ENCODE measurements around the gene TPST2.

Gene TPST2

GRCh38 chr22:26564181-26564580 lies 25.8 kb downstream of the TPST2 start:
- no peaks in the 10 kb centered on the region for H3K4me1 ChIP-seq (ENCODE audit: control insufficient read depth, insufficient read depth, low read length)
- no peaks in the 10 kb centered on the region for H3K36me3 ChIP-seq (ENCODE audit: insufficient read depth, low read length)
- H3K9ac ChIP-seq (ENCODE audit: low read depth, low read length): no peak overlapping the region
- H3K27me3 ChIP-seq (ENCODE audit: control insufficient read depth, insufficient read depth, low read length): no peaks in the 10 kb centered on the region
- H3K9me3 ChIP-seq (replicated peaks; ENCODE audit: low read length): no peaks in the 10 kb centered on the region
- H3K4me2 ChIP-seq (ENCODE audit: low read length): no peak overlapping the region
- H3K4me3 ChIP-seq (ENCODE audit: low read length): no peak overlapping the region

- no peak overlapping the region for H3K4me2 ChIP-seq (ENCODE audit: low read length)
- H3K27me3 ChIP-seq (ENCODE audit: control insufficient read depth, insufficient read depth, low read length): no peaks in the 10 kb centered on the region
- H3K9me3 ChIP-seq (replicated peaks; ENCODE audit: low read length): no peaks in the 10 kb centered on the region
- no peaks in the 10 kb centered on the region for H3K36me3 ChIP-seq (ENCODE audit: insufficient read depth, low read length)
- H3K4me1 ChIP-seq (ENCODE audit: control insufficient read depth, insufficient read depth, low read length): peaks cover 6% of the 10 kb centered on the region
- no peak overlapping the region for H3K4me3 ChIP-seq (ENCODE audit: low read length)
- no peak overlapping the region for H3K9ac ChIP-seq (ENCODE audit: low read depth, low read length)
These were observed 26.9 kb downstream of the TPST2 start for GRCh38 chr22:26563022-26563421.

- no peaks in the 10 kb centered on the region for H3K9me3 ChIP-seq (replicated peaks; ENCODE audit: low read length)
- H3K4me3 ChIP-seq (ENCODE audit: low read length): no peak overlapping the region
- no peaks in the 10 kb centered on the region for H3K36me3 ChIP-seq (ENCODE audit: insufficient read depth, low read length)
- no peak overlapping the region for H3K4me2 ChIP-seq (ENCODE audit: low read length)
- no peaks in the 10 kb centered on the region for H3K27me3 ChIP-seq (ENCODE audit: control insufficient read depth, insufficient read depth, low read length)
- H3K4me1 ChIP-seq (ENCODE audit: control insufficient read depth, insufficient read depth, low read length): peaks cover 6% of the 10 kb centered on the region
- H3K9ac ChIP-seq (ENCODE audit: low read depth, low read length): no peak overlapping the region
These were observed 28.0 kb downstream of the TPST2 start for GRCh38 chr22:26561756-26562417.

- H3K4me1 ChIP-seq (ENCODE audit: control insufficient read depth, insufficient read depth, low read length): peaks cover 6% of the 10 kb centered on the region
- H3K4me3 ChIP-seq (ENCODE audit: low read length): no peak overlapping the region
- H3K27me3 ChIP-seq (ENCODE audit: control insufficient read depth, insufficient read depth, low read length): no peaks in the 10 kb centered on the region
- no peaks in the 10 kb centered on the region for H3K36me3 ChIP-seq (ENCODE audit: insufficient read depth, low read length)
- H3K9me3 ChIP-seq (replicated peaks; ENCODE audit: low read length): no peaks in the 10 kb centered on the region
- no peak overlapping the region for H3K9ac ChIP-seq (ENCODE audit: low read depth, low read length)
- no peak overlapping the region for H3K4me2 ChIP-seq (ENCODE audit: low read length)
These were observed 29.9 kb downstream of the TPST2 start for GRCh38 chr22:26559961-26560575.

GRCh38 chr22:26558248-26558895 lies 31.6 kb downstream of the TPST2 start:
- Histone ChIP-seq H3K36me3 (ENCODE audit: insufficient read depth, low read length) (no peaks in the 10 kb centered on the region), H3K9ac (ENCODE audit: low read depth, low read length) (peak overlapping the region; percentile 20)

GRCh38 chr22:26556904-26557303 lies 33.0 kb downstream of the TPST2 start:
- H3K4me3 ChIP-seq (ENCODE audit: low read length): no peak overlapping the region
- H3K9me3 ChIP-seq (replicated peaks; ENCODE audit: low read length): no peaks in the 10 kb centered on the region
- no peaks in the 10 kb centered on the region for H3K36me3 ChIP-seq (ENCODE audit: insufficient read depth, low read length)
- no peaks in the 10 kb centered on the region for H3K27me3 ChIP-seq (ENCODE audit: control insufficient read depth, insufficient read depth, low read length)
- H3K9ac ChIP-seq (ENCODE audit: low read depth, low read length): no peak overlapping the region
- peaks cover 29% of the 10 kb centered on the region for H3K4me1 ChIP-seq (ENCODE audit: control insufficient read depth, insufficient read depth, low read length)
- H3K4me2 ChIP-seq (ENCODE audit: low read length): no peak overlapping the region

More at GRCh38 chr22:26558248-26558895, 31.6 kb downstream of the TPST2 start:
- peaks cover 16% of the 10 kb centered on the region for H3K4me1 ChIP-seq (ENCODE audit: control insufficient read depth, insufficient read depth, low read length)
- H3K9me3 ChIP-seq (replicated peaks; ENCODE audit: low read length): no peaks in the 10 kb centered on the region
- H3K27me3 ChIP-seq (ENCODE audit: control insufficient read depth, insufficient read depth, low read length): no peaks in the 10 kb centered on the region
- no peak overlapping the region for H3K4me2 ChIP-seq (ENCODE audit: low read length)
- no peak overlapping the region for H3K4me3 ChIP-seq (ENCODE audit: low read length)

GRCh38 chr22:26555478-26555877 lies 34.5 kb downstream of the TPST2 start:
- H3K36me3 ChIP-seq (ENCODE audit: insufficient read depth, low read length): no peaks in the 10 kb centered on the region
- no peak overlapping the region for H3K4me2 ChIP-seq (ENCODE audit: low read length)
- H3K4me3 ChIP-seq (ENCODE audit: low read length): no peak overlapping the region
- no peaks in the 10 kb centered on the region for H3K9me3 ChIP-seq (replicated peaks; ENCODE audit: low read length)
- no peaks in the 10 kb centered on the region for H3K27me3 ChIP-seq (ENCODE audit: control insufficient read depth, insufficient read depth, low read length)
- no peak overlapping the region for H3K9ac ChIP-seq (ENCODE audit: low read depth, low read length)
- peaks cover 41% of the 10 kb centered on the region for H3K4me1 ChIP-seq (ENCODE audit: control insufficient read depth, insufficient read depth, low read length)

- Histone ChIP-seq H3K36me3 (ENCODE audit: insufficient read depth, low read length) (no peaks in the 10 kb centered on the region), H3K4me1 (ENCODE audit: control insufficient read depth, insufficient read depth, low read length) (peaks cover 46% of the 10 kb centered on the region), H3K9ac (ENCODE audit: low read depth, low read length) (no peak overlapping the region), H3K9me3 (replicated peaks; ENCODE audit: low read length) (no peaks in the 10 kb centered on the region), H3K27me3 (ENCODE audit: control insufficient read depth, insufficient read depth, low read length) (no peaks in the 10 kb centered on the region), H3K4me3 (ENCODE audit: low read length) (no peak overlapping the region), H3K4me2 (ENCODE audit: low read length) (no peak overlapping the region)
These were observed 35.0 kb downstream of the TPST2 start for GRCh38 chr22:26554956-26555355.

- no peaks in the 10 kb centered on the region for H3K27me3 ChIP-seq (ENCODE audit: control insufficient read depth, insufficient read depth, low read length)
- H3K4me1 ChIP-seq (ENCODE audit: control insufficient read depth, insufficient read depth, low read length): peaks cover 42% of the 10 kb centered on the region
- peak overlapping the region; percentile 72 for H3K9ac ChIP-seq (ENCODE audit: low read depth, low read length)
- no peaks in the 10 kb centered on the region for H3K36me3 ChIP-seq (ENCODE audit: insufficient read depth, low read length)
- no peak overlapping the region for H3K4me3 ChIP-seq (ENCODE audit: low read length)
- H3K9me3 ChIP-seq (replicated peaks; ENCODE audit: low read length): no peaks in the 10 kb centered on the region
- H3K4me2 ChIP-seq (ENCODE audit: low read length): peak overlapping the region; percentile 73
These were observed 36.7 kb downstream of the TPST2 start for GRCh38 chr22:26553056-26553752.

GRCh38 chr22:26552466-26552865 lies 37.5 kb downstream of the TPST2 start:
- Histone ChIP-seq H3K4me1 (ENCODE audit: control insufficient read depth, insufficient read depth, low read length) (peaks cover 40% of the 10 kb centered on the region), H3K4me3 (ENCODE audit: low read length) (no peak overlapping the region), H3K27me3 (ENCODE audit: control insufficient read depth, insufficient read depth, low read length) (no peaks in the 10 kb centered on the region), H3K9me3 (replicated peaks; ENCODE audit: low read length) (no peaks in the 10 kb centered on the region), H3K4me2 (ENCODE audit: low read length) (no peak overlapping the region), H3K36me3 (ENCODE audit: insufficient read depth, low read length) (no peaks in the 10 kb centered on the region), H3K9ac (ENCODE audit: low read depth, low read length) (peak overlapping the region; percentile 72)

- H3K9me3 ChIP-seq (replicated peaks; ENCODE audit: low read length): no peaks in the 10 kb centered on the region
- H3K27me3 ChIP-seq (ENCODE audit: control insufficient read depth, insufficient read depth, low read length): no peaks in the 10 kb centered on the region
- H3K4me1 ChIP-seq (ENCODE audit: control insufficient read depth, insufficient read depth, low read length): peaks cover 40% of the 10 kb centered on the region
- H3K9ac ChIP-seq (ENCODE audit: low read depth, low read length): peak overlapping the region; percentile 66
- peaks cover 3% of the 10 kb centered on the region for H3K36me3 ChIP-seq (ENCODE audit: insufficient read depth, low read length)
- no peak overlapping the region for H3K4me2 ChIP-seq (ENCODE audit: low read length)
- no peak overlapping the region for H3K4me3 ChIP-seq (ENCODE audit: low read length)
These were observed 38.4 kb downstream of the TPST2 start for GRCh38 chr22:26551568-26551967.
